Activated CD4-positive, alpha-beta T cell treated with anti-CD3 and anti-CD28 coated beads, Interleukin-10, Interleukin-2, amounts not matched to agents 100 ng/mL and 50 ng/mL, durations not matched to agents 16 hours and 8 hours (primary cell): ENCODE results near the gene OCRL.

Experiments used
- DNase-seq: peaks from one replicate; pipeline ENCODE4 v3.0.0-alpha.2; 2020

Gene OCRL

DNA sequence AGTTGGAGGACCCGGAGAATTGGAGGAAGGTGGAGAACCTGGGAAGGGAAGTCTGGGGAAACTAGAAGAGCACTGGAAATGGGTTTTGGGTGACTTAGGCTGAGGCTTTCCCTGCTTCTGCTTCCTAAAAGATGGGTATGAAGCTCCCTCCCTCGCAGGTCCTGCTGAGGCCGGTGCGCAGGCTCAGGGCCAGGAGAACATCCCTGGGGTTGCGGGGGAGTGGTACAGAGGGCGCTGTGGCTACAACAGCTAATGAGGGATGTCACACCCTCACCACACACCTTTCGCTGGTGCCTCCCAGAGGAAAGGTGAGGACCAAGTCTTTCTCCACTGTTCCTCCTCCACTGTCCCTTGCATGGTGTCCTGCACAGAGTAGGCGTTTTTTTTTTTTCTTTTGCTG is 98.9 kb downstream of the OCRL start:
- DNase-seq, result no peak

DNA sequence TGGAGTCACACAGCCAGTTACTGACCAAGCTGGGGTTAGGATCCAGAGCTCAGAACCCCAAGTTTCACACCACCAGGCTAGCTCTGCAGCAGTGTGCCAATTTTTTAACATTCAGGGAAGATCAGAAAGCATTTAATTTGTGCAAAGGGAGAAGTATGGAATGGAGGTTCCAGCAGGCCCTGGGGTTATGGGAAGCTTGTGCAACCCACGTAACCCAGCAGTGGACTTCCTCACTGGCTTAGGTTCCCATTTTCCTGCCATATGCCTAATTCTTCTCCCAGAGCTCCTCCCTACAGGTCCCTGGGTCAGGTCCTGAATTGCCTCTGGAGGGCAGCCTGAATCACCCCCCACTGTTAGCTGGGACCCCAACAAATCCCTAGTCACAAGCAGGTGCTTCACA is 100.7 kb downstream of the OCRL start:
- no peak for DNase-seq

DNA sequence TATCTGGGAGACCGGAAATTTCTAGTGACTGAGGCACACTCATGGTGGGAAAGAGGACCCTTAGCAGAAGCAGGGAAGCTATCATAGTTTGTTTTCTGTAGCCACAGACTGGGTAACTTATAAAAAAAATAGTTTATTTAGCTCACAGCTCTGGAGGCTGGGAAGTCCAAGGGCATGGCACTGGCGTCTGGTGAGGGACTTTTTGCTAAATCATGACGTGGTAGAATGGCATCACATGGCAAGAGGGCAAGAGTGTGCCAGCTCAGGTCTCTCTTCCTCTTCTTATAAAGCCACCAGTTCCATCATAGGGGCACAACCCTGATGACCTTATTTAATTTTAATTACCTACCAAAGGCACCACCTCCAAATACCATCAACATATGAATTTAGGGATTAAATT is 101.4 kb downstream of the OCRL start:
- DNase-seq, result no peak

DNA sequence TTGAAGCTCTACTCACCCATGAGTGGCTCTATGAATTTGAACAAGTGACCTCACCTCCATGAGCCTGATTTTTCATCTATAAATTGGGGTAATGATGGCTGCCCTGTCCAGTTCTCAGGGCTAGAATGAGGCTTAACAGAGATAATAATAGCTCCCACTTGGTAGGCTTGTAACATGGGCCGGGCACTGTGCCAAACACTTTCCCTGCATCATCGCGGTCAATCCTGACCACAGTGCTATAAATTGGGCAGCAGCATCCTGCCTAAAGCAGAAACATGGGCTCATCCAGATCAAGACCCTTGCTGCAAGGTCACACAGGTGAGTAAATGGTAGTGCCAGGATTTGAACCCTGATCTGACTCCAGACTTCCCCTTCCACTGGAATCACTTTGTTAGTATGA is 101.9 kb downstream of the OCRL start:
- no peak for DNase-seq
